ENCODE data around the gene GRK4. TPM values are rescaled to one million over a fixed set of nuclear protein-coding genes. Genes with fewer than 3 reads are reported as not detected.
"Not testable (repeated sequence)": the region's sequence is repeated elsewhere in the genome, so short reads cannot be mapped to it uniquely, and the experiment has no call there.

The GRK4 gene
- total and polyA plus RNA-seq, 11 donors = 4.9 to 12.0 (median 9.3) TPM

DNA sequence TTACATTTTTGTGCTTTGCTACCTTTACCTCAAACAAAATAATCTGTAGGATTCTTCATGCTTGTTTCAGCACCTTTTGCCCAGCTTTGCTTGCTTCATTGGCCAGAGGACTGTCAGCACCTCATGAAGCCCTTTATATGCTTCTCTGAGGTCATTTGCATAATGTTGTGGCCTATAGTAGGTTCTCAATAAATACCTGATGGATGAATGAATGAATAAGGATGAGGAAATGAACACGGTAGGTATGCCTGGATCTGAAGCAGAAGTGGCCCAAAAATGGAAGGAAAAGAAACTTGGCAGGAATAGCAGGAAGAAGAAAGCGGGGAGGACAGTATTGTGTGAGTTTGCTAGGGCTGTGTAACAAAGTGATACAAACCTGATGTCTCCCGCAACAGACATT lies 7.9 kb downstream of the GRK4 start:
- Histone ChIP-seq H3K4me1 (no peaks in the 10 kb centered on the region), H3K36me3 (no peaks in the 10 kb centered on the region)

DNA sequence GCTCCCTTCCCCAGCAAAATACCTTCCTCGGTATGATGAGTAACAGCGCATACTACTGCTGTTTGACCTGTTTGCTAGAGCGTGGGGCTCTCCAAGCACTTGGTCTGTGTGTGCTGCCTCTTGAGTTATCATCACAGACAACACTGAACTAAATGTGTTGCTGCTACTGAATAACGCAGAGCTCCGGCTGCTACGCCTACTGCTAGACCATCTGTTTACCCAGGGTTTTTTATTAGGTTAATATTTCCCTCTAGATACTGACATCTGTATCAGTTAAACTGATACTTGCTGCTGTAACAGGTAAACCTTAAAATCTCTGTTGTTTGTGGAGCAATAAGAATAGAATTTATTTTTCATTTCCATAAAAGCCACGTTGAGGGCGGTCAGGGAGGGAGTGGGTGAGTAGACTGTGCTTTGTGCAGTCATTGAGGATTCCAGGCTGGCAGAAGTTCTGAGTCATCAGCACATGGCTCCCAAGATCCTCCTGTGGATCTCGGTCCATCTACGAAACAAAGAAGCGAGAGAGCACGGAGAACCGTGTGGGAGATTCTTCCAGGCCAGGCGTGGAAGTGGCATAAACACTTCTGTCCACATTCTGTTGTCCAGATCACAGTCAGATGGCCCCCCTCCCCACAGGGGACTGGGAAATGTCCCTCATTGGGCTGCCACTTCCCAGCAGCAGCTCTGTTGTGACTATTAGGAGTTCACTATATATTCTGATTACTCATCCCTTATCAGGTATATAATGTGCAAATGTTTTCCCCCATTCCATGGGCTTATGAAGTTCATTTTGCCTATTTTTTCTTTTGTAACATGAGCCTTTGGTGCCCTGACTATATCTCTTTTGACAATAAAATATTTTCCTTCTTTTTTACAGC lies 14.1 kb downstream of the GRK4 start:
- no peak overlapping the region for H3K27ac ChIP-seq
- intact Hi-C loops (cut with DNase I) = loop anchor here in 3 of 10 donors (2.0 to 5.0 kb wide), 2 partner anchors 59 to 60 kb away; no protein-coding TSS in a partner anchor
- no peaks in the 10 kb centered on the region for H3K27me3 ChIP-seq
- no peak for TF ChIP-seq POLR2A (IDR thresholded peaks at IDR 0.05)
- TF ChIP-seq, protein P1, sequence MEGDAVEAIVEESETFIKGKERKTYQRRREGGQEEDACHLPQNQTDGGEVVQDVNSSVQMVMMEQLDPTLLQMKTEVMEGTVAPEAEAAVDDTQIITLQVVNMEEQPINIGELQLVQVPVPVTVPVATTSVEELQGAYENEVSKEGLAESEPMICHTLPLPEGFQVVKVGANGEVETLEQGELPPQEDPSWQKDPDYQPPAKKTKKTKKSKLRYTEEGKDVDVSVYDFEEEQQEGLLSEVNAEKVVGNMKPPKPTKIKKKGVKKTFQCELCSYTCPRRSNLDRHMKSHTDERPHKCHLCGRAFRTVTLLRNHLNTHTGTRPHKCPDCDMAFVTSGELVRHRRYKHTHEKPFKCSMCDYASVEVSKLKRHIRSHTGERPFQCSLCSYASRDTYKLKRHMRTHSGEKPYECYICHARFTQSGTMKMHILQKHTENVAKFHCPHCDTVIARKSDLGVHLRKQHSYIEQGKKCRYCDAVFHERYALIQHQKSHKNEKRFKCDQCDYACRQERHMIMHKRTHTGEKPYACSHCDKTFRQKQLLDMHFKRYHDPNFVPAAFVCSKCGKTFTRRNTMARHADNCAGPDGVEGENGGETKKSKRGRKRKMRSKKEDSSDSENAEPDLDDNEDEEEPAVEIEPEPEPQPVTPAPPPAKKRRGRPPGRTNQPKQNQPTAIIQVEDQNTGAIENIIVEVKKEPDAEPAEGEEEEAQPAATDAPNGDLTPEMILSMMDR (IDR thresholded peaks at IDR 0.05) = no peak
- H3K36me3 ChIP-seq = no peaks in the 10 kb centered on the region
- H3K4me1 ChIP-seq = peaks cover 0 to 13% (median 3%) of the 10 kb centered on the region in 12 donors
- ATAC-seq = peak in 3 of 4 donors; percentile 60 to 71 (median 69)
- DNase-seq = no peak
- peaks cover 0 to 13% (median 2%) of the 10 kb centered on the region in 12 donors for H3K9me3 ChIP-seq
- no peak overlapping the region for H3K4me3 ChIP-seq
- 75 to 78% (median 77%) methylated on average over 14 of the region's 14 CpGs for WGBS, 4 donors

More for the DNA sequence above, 7.9 kb downstream of the GRK4 start:
- no peak for TF ChIP-seq POLR2A (IDR thresholded peaks at IDR 0.05)
- TF ChIP-seq, protein P1 (IDR thresholded peaks at IDR 0.05) = no peak
- no peak for DNase-seq
- intact Hi-C loops (cut with DNase I) = no loop called here
- Histone ChIP-seq H3K27me3 (no peaks in the 10 kb centered on the region), H3K27ac (no peak overlapping the region), H3K4me3 (no peak overlapping the region), H3K9me3 (no peaks in the 10 kb centered on the region)
- 69 to 94% (median 89%) methylated on average over 3 of the region's 3 CpGs for WGBS, 4 donors
- ATAC-seq = no peak

DNA sequence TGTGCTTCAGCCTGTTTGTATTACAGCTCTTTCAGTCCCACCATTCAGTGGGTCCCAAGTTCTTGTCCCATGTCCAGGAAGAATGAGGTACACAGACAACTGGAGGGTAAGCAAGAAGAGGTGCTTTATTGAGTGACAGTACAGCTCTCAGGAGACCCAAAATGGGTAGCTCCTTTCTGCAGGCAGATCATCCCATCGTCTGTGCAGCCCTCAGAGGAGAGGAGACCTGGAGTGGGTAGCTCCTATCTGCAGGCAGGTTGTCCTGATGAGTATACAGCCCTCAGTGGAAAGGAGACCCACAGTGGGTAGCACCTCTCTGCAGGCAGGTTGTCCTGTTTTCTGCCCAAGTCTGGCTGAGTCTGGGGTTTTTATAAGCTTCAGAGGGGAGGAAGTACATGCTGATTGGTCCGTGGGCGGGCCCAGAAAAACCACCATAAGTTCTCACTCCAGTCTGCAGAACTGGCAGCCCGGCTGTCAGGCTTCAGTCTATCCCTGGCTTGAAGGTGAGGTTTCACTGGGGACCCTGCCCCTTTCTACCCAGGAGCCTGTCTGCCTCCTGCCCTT lies 18.0 kb downstream of the GRK4 start:
- H3K27me3 ChIP-seq = no peaks in the 10 kb centered on the region
- TF ChIP-seq, protein P1 (IDR thresholded peaks at IDR 0.05) = no peak
- no peak for TF ChIP-seq POLR2A (IDR thresholded peaks at IDR 0.05)
- H3K9me3 ChIP-seq = peaks cover 0 to 13% (median 2%) of the 10 kb centered on the region in 12 donors
- no peak overlapping the region for H3K27ac ChIP-seq
- 84 to 92% (median 88%) methylated on average over 4 of the region's 4 CpGs for WGBS, 4 donors
- DNase-seq (no peak), ATAC-seq (no peak)
- intact Hi-C loops (cut with DNase I) = no loop called here
- peaks cover 0 to 13% (median 3%) of the 10 kb centered on the region in 12 donors for H3K4me1 ChIP-seq
- no peak overlapping the region for H3K4me3 ChIP-seq
- H3K36me3 ChIP-seq = no peaks in the 10 kb centered on the region

DNA sequence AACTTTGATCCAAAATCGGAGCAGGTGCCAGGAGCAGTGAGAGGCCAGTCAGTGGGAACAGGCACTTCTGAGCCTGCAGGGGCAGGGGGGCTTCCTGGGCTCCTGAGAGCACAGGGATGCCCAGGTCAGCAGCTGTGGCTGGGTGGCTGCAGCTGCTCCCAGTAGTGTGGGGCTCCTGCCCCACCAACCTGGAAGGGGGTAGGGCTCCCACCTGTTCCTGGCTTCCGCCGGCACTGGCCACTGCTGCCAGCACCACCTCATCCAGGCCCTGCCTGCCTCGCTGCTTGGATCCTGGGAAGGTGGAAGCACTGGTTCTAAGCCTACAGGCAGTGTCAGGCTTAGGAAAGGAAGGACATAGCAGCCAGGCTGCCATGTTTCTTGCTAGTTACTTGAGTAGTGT lies 18.6 kb downstream of the GRK4 start:
- peaks cover 0 to 13% (median 2%) of the 10 kb centered on the region in 12 donors for H3K9me3 ChIP-seq
- no peak overlapping the region for H3K4me3 ChIP-seq
- 89 to 95% (median 93%) methylated on average over 4 of the region's 4 CpGs for WGBS, 4 donors
- no peaks in the 10 kb centered on the region for H3K36me3 ChIP-seq
- no peaks in the 10 kb centered on the region for H3K27me3 ChIP-seq
- intact Hi-C loops (cut with DNase I) = no loop called here
- no peak for TF ChIP-seq POLR2A (IDR thresholded peaks at IDR 0.05)
- TF ChIP-seq, protein P1 (IDR thresholded peaks at IDR 0.05) = no peak
- no peak for DNase-seq
- peak in 1 of 4 donors; percentile 27 for ATAC-seq
- H3K27ac ChIP-seq = no peak overlapping the region
- H3K4me1 ChIP-seq = peaks cover 0 to 10% (median 3%) of the 10 kb centered on the region in 12 donors

DNA sequence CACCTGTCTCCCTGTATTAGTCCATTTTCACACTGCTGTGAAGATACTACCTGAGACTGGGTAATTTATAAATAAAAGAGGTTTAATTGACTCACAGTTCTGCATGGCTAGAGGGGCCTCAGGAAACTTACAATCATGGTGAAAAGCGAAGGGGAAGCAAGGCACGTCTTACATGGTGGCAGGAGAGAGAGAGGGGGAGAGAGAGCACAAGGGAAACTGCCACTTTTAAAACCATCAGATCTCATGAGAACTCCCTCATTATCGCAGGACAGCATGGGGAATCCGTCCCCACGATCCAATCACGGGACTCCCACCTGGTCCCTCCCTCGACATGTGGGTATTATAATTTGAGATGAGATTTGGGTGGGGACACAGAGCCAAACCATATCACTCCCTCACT lies 20.3 kb downstream of the GRK4 start:
- peaks cover 0 to 13% (median 2%) of the 10 kb centered on the region in 12 donors for H3K9me3 ChIP-seq
- ATAC-seq; H3K36me3 ChIP-seq; H3K27me3 ChIP-seq; DNase-seq; H3K4me3 ChIP-seq; H3K27ac ChIP-seq; intact Hi-C loops (cut with DNase I); H3K4me1 ChIP-seq: not testable (repeated sequence)
- 88 to 92% (median 90%) methylated on average over 7 of the region's 7 CpGs for WGBS, 4 donors

Measured in heart left ventricle (tissue), 16 donors.